ENCODE results near the gene RCVRN. TPM values are rescaled to one million over a fixed set of nuclear protein-coding genes. Genes with fewer than 3 reads are reported as not detected.

The RCVRN gene
- total and polyA plus RNA-seq, 12 donors = 0.13 to 0.91 (median 0.47) TPM; not detected in 8

DNA sequence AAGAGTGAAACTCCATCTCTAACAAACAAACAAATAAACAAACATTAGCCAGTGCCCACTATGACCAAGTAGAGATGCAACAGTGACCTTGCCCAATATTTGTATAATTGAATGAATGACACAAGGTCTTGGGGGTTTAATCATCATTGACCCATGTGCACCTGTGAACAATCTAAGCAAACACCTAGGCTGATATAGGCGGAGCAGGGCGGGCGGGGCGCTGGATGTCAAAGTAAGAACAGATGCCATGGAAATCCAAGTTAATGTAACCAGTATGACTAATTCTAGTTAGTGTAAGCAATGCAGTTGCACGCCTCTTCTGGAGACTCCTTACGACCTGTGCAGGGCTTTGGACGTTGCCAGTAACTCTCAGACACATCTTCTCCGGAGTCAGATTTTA lies 17.6 kb downstream of the RCVRN start:
- TF ChIP-seq POLR2A (IDR thresholded peaks at IDR 0.05) (no peak), CTCF (IDR thresholded peaks at IDR 0.05) (no peak)
- Histone ChIP-seq H3K27me3 (no peaks in the 10 kb centered on the region), H3K9me3 (replicated peaks in 1 of 3) (peaks cover 0 to 11% (median 0%) of the 10 kb centered on the region in 3 donors), H3K4me1 (replicated peaks in 1 of 2) (no peaks in the 10 kb centered on the region), H3K27ac (no peak overlapping the region), H3K4me3 (no peak overlapping the region), H3K36me3 (replicated peaks in 1 of 2) (no peaks in the 10 kb centered on the region)
- 73 to 89% (median 81%) methylated on average over 8 of the region's 8 CpGs for WGBS, 4 donors
- DNase-seq = no peak
- intact Hi-C loops (cut with DNase I) = no loop called here

- intact Hi-C loops (cut with DNase I) = no loop called here
- DNase-seq = peak in 1 of 7 donors; percentile 11
- Histone ChIP-seq H3K4me1 (replicated peaks in 1 of 2) (no peaks in the 10 kb centered on the region), H3K27me3 (no peaks in the 10 kb centered on the region), H3K9me3 (replicated peaks in 1 of 3) (peaks cover 0 to 11% (median 0%) of the 10 kb centered on the region in 3 donors), H3K27ac (no peak overlapping the region), H3K36me3 (replicated peaks in 1 of 2) (no peaks in the 10 kb centered on the region), H3K4me3 (no peak overlapping the region)
- TF ChIP-seq CTCF (IDR thresholded peaks at IDR 0.05) (no peak), POLR2A (IDR thresholded peaks at IDR 0.05) (no peak)
- 61 to 80% (median 78%) methylated on average over 5 of the region's 5 CpGs for WGBS, 4 donors
Observed at GRCh38 chr17:9886141-9886930, 18.7 kb downstream of the RCVRN start.

DNA sequence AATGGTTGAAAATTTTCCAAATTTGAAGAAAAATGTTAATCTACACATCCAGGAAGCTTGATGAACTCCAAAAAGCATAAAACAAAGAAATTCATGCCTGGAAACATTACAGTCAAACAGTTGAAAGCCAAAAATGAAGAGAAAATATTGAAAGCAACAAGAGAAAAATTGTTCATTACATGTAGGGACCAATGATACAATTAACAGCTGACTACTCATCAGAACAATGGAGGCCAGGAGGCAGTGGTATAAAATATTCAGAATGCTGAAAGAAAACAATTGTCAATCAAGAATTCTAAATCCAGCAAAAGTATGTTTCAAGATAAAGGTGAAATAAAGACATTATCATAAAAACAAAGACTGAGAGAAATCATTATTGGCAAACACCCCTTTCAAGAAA lies 21.6 kb downstream of the RCVRN start:
- intact Hi-C loops (cut with DNase I) = no loop called here
- Histone ChIP-seq H3K4me1 (replicated peaks in 1 of 2) (no peaks in the 10 kb centered on the region), H3K36me3 (replicated peaks in 1 of 2) (no peaks in the 10 kb centered on the region), H3K9me3 (replicated peaks in 1 of 3) (peaks cover 0 to 11% (median 0%) of the 10 kb centered on the region in 3 donors), H3K27me3 (no peaks in the 10 kb centered on the region), H3K4me3 (no peak overlapping the region), H3K27ac (no peak overlapping the region)
- DNase-seq = no peak
- TF ChIP-seq CTCF (IDR thresholded peaks at IDR 0.05) = no peak
- no peak for TF ChIP-seq POLR2A (IDR thresholded peaks at IDR 0.05)

GRCh38 chr17:9880582-9880999 lies 24.5 kb downstream of the RCVRN start:
- TF ChIP-seq CTCF (IDR thresholded peaks at IDR 0.05) = no peak
- Histone ChIP-seq H3K27ac (no peak overlapping the region), H3K4me3 (no peak overlapping the region), H3K36me3 (replicated peaks in 1 of 2) (no peaks in the 10 kb centered on the region), H3K9me3 (replicated peaks in 1 of 3) (peaks cover 0 to 11% (median 0%) of the 10 kb centered on the region in 3 donors), H3K27me3 (no peaks in the 10 kb centered on the region), H3K4me1 (replicated peaks in 1 of 2) (no peaks in the 10 kb centered on the region)
- WGBS, 4 donors = 50 to 67% (median 66%) methylated on average over 3 of the region's 3 CpGs
- intact Hi-C loops (cut with DNase I) = no loop called here
- peak in 2 of 7 donors; percentile 33 to 46 for DNase-seq

All from adrenal gland (tissue), 12 donors.